Measurements from ENCODE around the gene EPHB2.
A peak's percentile ranks its signal among the peaks of the same experiment; 100 is the strongest.
"Not testable (repeated sequence)": the region's sequence is repeated elsewhere in the genome, so short reads cannot be mapped to it uniquely, and the experiment has no call there.

Gene EPHB2

DNA sequence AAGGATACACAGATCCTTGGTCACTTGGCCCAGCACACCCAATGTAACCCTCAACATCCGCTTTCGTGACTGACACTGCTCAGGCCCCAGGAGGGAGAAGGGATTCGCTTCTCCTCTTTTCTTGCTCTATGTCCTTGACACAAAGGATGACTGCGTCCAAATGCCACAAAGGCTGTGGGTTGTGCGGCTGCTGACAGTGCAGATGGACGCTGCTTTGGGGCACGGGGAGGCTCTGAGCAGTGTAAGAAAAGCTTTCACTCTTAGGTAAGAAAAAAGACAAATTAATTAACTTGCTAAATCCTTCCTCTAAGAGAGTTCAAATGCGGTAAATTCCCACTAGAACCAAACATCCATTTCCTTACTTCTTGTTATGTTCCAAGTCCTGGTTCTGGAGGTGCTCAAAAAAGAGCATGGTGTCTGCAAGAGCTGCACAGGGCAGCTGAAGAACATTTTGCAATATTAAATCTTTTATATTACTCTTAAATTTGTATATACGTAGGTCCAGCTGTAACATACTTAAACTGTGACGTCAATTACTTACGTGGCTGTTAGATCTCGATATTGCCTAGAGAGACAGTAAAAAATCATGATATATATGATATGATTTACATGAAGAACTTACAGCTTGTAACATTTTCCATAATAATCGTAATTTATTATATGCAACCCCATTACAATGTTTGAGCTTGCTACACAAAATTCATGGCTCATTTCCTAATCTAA lies 19.4 kb upstream of the EPHB2 start:
- DNase-seq (ENCODE audit: low read depth): no peak

DNA sequence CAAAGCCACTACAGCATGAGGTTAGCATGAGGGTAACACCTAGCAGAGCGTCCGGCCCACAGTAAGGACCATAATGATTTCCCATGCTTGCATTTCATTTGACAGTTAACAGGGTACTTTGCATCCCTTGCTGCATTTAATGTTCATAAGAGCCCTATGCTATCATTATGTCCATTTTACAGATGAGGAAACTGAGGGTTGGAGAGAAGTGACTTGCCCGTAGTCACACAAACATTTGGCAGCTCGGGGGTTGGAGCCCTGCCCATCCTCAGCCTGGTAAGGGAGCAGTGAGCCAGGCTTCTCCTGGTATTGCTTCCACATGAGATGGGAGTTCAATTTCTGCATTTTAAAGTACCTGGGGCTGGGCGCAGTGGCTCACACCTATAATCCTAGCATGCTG lies 16.5 kb upstream of the EPHB2 start:
- DNase-seq (ENCODE audit: low read depth): no peak

DNA sequence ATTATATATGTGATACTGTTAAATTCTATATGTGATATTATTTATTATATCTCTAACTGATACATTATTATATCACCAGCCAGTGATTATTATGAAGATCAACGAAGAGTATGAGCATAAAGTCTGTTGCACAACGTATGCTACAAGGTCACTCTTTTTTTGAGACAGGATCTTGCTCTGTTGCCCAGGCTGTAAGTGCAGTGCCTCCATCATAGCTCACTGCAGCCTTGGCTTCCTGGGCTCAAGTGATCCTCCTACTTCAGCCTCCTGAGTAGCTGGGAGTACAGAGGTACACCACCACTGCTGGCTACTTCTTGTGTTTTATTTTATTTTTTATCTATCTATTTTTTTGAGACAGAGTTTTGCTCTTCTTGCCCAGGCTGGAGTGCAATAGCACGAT lies 14.0 kb upstream of the EPHB2 start:
- no peak for DNase-seq (ENCODE audit: low read depth)

DNA sequence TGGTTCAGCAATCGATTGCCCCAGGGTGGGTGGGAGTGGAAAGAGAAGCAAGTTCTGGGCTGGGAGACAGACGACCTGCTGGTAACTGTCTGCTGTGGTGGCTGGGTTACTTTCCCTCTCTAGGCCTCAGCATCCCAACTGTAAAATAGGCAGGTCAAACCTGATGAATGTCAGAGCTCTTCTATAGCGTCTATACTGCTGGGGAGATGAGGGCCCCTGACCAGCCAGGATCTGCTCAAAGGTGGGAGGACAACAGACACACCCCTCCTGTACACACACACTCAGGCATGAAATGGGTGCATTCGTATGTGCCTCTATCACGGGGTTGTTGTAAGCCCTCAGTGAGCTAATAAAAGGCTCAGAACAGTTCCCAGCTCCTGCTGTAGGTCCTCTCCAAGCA lies 12.7 kb upstream of the EPHB2 start:
- DNase-seq (ENCODE audit: low read depth): no peak

DNA sequence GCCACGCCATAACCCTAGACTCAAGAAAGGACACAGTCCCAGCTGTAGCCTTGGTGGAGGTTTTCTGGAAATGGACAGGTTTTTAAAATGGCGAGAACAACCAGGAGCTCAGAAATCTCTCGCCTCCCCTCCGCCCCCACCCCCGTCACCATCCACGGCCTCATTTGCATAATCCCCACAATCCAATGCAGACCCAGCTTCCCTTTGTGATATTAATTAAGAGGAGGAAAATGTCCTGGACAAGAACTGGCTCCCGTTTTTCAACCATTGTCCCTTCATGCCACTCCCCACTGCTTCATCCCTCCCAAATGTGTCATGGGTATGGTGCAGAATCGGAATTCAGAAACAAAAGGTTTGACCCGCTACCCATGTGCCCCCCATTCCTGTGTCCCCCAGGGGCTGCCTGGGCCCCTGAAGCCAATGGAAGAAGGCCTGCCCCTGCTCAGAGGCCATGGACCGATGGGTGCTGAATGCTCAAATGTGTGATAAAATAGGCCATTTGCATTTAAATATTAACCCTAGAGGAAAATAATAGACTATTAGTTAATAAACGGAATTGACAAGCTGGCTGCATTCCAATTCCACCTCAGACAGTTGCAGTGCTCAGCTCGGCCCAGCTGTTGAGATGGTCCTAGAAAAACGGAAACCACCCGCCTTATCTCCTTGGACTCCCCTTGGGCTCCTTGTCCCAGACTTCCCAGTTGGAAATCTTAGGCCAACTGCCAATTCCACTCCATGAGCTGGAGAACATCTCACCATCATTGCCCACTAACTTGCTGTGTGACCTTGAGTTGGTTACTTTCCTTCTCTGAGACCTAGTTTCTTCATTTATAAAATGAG lies 10.7 kb upstream of the EPHB2 start:
- DNase-seq (ENCODE audit: low read depth): no peak

DNA sequence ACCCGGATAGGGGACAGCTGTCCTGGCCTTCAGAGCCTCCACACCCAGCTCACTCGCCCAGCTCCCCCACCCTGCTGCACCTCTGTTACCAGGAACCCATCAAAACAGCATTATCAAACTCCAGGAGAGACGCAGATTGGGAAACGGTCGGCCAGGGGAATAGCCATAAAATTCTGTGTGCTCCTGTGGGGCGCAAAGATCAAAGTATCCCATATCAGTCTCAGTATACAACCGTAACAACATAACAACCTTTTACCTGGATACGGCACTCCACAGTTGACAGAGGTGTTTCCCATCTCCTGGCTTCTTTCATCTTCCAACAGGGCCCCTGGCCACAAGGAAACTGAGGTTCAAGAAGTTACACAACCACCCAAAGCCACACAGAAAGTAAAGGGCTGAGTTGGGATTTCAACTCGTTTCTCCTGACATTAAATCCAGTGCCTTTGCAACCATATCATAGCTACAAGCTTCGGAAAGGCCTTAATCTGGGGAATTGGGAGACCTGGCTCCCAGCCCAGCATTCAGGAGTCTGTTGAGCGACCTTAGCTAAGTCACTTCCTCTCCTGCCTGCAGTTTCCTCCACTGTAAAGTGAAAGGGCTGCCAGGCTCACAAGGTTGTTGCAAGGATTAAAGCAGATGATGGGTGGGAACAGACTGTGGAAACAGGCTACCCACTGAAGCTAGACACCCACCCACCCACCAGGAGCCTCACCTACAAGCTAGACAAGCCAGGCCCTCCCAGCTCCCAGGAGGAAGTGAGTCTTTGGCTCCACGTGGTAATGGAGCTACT lies 8.1 kb upstream of the EPHB2 start:
- DNase-seq (ENCODE audit: low read depth): no peak

DNA sequence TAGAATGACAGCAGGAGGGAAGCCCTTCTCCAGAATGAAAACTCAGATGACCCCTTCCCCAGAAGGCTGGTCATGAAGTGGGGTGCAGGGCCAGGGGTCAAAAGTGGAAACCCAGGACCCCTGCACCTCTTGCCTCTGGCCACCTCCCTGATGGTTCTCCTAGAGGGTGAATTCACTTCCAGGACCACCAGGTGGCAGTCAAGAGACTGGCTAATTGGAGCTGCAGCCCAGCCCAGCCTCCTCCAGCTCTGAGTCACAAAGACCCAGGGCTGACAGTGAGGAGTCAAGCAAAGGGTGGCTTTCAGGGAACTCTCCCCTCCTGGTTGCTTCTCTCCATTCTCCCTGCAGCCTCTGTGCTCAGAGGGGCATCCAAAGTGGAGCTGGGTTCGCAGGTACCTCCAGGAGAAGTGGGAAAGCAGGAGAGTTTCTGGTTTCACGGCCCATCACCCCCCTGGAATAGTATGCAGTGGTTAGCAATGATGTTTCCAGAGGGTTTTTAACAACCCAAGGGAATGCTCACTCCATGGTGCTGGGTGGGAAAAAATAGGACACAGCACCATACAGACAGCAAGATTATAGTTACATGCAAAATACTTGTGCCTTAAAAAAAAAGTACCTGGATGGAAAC lies 6.1 kb upstream of the EPHB2 start:
- DNase-seq (ENCODE audit: low read depth): peak; percentile 45

DNA sequence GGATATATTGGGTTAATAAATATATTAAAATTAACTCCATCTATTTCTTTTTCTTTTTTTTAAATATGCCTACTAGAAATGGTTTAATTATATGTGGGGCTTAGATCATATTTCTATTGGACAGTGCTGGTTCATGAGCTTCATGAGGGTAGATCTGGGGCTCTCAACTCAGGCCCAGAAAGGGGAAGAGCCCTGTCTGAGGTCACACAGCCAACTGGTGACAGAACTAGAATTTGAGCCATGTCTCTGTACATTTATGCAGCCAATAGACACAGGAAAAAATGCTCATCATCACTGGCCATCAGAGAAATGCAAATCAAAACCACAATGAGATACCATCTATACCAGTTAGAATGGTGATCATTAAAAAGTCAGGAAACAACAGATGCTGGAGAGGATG lies 5.1 kb upstream of the EPHB2 start:
- DNase-seq (ENCODE audit: low read depth): no peak

DNA sequence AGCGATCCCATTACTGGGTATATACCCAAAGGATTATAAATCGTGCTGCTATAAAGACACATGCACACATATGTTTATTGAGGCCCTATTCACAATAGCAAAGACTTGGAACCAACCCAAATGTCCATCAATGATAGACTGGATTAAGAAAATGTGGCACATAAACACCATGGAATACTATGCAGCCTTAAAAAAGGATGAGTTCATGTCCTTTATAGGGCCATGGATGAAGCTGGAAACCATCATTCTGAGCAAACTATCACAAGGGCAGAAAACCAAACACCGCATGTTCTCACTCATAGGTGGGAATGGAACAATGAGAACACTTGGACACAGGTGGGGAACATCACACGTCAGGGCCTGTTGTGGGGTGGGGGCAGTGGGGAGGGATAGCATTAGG lies 4.5 kb upstream of the EPHB2 start:
- DNase-seq (ENCODE audit: low read depth): not testable (repeated sequence)

DNA sequence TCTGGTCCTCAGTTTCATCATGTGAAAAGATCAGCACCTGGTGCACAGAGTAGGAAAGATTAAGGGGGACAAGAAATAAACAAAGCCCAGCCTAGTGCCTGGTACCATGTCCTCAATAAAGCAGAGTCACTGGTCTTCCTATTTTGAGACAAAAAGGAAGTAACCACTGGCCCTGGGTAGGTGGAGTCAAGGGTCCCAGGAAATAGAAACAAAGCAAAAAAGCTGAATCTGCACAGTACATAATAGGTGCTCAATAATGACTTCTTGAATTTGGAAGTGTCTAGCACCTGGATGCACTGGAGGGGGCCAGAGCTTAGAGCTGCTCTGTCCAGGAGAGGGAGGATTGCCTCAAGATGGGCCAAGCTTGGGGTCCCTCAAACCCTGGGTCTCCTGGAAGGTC lies 1.9 kb upstream of the EPHB2 start:
- DNase-seq (ENCODE audit: low read depth): no peak

DNA sequence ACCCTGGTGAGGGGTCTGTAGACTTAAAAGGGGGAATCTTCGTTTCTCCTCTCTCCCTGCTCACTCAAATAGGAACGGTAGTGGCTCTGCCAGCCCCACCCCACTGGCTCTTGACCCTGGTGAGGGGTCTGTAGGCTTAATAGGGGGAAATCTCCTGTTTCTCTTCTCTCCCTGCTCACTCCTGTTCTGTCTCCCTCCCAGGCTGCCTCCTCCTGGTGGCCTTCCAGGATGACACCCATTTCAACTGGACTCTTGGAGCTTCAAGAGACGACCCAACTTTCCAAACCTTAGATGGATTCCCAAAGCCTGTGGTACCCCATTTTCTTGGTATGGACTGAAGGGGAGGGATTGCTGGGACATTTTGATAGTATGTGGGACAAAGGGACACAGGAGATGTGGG lies 1.4 kb upstream of the EPHB2 start:
- DNase-seq (ENCODE audit: low read depth): no peak

DNA sequence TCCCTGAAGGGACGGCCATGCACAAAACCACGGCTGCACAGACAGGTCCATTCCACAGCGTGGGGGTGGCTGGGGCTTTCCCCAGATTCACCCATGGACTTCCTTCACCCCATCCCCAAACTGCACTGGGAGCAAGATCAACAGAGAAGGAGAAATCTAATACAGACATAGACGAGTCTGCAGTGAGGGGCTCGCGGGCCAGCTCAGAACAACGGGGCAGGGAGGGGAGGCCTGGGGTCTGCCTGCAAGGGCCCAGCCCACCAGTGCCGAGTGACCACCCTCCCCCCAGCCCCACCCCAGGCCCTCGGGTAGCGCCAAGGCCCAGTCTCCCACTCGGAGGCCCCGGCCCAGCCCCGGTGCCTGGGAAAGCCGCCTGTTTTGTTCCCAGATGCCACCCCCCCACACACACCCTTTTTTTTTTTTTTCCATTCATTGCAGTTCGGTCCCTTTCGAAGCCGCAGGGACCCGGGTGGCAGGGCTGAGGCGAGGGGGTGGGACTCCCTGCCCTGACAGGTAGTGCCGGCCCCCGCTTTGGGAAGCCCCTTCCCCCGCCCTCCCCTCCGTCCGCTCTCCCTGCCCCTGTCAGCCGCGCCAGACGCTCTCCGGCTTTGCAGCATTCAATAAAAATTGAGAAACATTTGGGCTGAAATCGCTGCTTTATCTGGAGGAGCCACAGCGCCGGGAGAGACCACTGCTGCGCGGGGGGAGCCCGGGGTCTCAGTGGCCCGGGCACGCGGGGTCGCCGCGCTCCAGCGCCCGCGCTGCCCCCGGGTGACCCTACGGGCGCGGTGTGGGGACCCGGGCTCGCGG lies 543 bp upstream of the EPHB2 start:
- no peak for DNase-seq (ENCODE audit: low read depth)

DNA sequence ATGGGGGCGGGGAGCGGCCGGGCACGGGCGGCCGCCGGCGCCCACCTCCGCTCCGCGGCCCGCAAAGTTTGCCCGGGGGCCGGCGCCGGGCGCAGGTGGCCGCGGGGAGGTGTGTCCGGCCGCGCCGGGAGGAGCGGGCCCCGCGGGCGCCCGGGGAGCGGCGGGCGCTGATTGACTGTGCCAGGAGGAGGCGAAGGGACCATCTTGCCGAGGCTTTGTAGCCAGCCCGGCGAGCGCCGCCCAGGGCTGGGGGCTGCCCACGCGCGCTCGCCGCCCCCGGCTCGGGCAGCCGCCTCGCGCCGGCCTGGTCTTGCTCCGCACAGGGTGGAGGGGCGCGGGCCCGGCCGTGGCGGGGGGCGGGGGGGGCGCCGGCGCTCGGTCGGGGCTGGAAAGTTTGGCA lies 432 bp downstream of the EPHB2 start:
- DNase-seq (ENCODE audit: low read depth): no peak

DNA sequence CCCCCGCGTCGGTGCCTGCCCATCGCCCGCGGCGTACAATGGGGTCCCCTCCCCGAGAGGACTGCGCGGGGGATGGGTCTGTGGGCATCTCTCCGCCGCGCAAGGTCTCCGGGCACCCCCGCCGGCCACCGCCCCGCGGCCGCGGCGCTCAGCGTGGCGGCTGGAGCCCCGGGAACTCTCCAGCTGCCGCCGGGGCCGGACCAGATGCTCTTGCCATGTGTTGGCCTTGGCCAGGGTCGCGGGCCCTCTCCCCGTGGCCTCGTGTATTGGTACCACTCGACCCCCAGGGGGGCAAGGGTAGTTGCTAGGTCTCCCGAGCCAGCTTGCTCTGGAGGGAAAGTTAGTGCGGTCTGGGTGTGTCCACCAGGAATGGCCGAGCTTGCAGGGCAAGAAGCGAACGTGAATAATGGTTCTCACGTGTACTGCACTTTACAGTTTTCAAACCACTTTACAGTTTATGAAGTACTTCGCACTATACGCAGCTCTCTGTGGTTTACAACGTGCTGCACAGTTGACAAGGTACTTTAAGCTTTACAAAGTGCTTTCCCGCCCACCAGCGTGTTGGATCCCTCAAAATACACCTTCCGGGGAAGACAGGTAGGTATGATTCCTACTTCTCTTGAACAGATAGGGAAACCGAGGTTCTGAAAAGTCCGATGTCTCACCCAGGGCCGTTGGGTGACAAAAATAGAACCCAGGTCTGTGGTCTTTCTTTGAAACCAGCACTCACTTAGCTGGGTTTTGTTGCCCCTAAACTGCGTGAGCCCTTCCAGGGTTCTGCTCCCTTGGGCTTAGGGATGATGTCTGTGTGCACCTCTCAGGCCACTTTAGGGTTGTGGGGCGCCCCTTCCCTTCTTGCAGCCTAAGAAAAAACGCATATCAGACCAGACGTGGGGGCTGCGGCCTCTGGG lies 1.2 kb downstream of the EPHB2 start:
- DNase-seq (ENCODE audit: low read depth): no peak

DNA sequence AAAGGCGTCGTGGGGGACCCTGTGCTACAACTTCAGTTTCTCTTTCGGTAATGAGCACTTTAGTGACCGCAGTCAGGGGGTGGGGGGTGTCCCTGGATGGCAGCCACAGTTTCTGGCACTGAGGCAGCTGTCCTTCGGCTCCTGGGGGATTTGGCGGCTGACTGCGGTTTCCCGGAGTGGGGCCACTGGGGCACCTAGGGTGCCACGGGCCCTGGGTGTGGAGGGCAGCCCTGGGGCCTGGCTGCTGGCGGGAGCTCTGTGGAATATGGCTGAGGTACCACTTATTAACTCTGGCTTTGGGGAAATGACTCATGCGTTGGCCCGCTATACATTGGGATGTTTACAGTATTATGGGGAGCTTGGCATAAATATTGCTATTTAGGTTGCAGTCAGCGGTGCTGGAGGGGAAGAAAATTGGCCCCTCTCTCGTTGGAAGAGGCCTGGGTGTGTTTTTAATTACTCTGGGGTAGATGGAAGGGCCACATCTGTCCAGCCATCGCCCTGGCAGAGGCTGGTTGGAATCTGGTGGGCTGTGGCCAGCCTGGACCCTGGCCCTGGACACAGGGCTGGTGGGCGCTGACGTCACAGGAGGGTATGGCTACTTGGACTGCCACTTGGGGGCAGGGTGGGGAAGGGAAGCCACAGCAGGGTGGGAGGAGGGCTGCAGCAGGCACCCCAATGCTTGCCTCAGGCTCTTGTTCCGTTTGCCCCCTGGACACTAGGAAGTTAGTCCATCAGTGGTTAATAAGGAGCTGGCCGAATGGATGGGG lies 2.0 kb downstream of the EPHB2 start:
- DNase-seq (ENCODE audit: low read depth): no peak

DNA sequence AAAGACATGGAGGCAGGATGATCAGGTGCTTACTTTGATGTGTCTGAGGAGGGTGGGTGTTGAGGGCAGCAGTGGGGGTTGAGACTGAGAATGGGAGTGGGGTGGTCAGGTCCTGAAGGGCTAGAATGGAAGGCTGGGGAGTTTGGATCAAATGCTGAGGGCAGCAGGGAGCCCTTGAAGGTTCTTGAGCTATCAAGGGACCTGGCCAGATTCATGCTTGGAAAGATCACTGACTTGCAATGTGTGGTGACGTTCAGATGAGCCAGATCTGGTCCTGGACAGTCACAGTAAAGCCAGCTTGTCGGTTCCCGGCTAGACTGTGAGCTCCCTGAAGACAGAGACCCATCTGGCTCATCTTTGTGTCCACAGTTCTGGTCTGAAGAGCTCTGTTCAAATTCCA lies 3.8 kb downstream of the EPHB2 start:
- no peak for DNase-seq (ENCODE audit: low read depth)

DNA sequence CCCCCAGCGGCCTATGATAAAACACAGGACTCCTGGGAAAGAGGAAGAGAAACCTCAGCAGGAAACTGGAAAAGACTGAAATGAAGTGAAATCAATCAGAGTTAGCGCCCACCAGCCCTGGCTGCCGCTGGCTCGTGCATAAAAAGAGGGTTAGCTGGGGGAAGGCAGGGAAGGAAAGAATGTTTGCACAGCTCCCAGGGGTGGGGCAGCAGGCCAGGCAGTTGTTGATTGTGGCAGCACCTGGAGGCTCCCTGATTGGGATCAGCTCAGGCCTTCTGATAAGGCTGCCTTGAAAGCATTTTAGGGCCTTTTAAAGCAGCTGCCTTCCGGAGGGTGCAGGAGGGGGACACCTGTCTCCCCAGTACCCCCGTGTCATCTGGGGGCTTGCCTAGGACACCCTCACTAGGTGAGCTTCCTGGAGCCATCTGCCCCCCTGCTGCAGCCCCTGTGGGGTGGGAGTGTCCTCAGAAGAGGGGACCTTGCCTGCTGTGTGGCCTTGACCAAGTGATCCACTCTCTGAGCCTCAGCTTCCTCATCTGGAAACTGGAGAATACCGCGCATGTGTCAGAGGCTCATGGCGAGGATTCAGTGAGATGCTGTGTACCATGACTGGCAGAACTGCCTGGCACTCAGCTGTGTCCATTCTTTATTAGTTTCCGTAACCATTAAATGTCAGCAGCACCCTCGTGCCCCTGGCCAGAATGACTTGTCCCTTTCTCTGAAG lies 6.6 kb downstream of the EPHB2 start:
- DNase-seq (ENCODE audit: low read depth): no peak

DNA sequence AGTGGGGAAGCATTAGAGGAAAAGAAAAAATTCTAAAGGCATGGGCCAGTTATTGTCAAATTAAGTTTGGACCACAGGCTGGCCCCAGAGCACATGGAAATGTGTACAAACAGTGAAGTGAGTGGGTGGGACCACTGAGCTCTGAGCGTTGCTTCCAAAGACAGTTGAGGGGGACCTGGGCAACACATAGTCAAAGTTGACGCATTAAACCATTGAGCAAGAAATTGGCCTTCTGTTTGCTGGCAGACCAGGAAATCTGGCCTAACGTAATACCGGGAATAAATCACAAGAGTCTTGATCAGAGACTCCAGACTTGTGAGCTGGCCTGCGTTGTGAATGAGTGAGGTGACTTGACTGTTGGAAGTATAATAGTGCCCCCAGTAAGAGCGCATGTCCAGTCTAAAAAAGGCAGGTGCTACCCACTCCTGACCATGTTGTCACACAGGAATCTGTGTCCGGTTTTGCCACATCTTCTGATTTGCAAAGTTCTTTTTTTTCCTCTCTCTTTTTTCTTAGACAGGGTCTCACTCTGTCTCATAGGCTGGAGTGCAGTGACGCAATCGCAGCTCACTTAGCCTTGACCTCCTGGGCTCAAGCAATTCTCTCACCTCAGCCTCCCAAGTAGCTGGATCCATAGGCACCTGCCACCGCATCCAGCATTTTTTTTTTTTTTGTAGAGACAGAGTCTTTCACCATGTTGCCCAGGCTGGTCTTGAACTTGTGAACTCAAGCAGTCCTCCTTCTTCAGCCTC lies 10.7 kb downstream of the EPHB2 start:
- no peak for DNase-seq (ENCODE audit: low read depth)
